BE2C (cell line): ENCODE results near the gene NEK11.

Source experiments
- DNase-seq: peaks from one replicate; pipeline ENCODE4 v3.0.0-alpha.2; 2020
- H3K27me3 ChIP-seq: fragments of 250-450 bp; sonication (Bioruptor Pico); 2 replicates; pipeline ENCODE4 v1.5.1; 2020; ENCODE audit warnings: mild to moderate bottlenecking
- H3K36me3 ChIP-seq: fragments of 250-450 bp; sonication (Bioruptor Pico); 2 replicates; pipeline ENCODE4 v1.5.1; 2020; ENCODE audit warnings: mild to moderate bottlenecking
- H3K4me1 ChIP-seq: fragments of 250-450 bp; sonication (Bioruptor Pico); 2 replicates; pipeline ENCODE4 v1.5.1; 2020
- H3K4me3 ChIP-seq: 2 replicates; pipeline ENCODE4 v1.5.1; 2011; ENCODE audit warnings: low read depth, low read length
- H3K9me3 ChIP-seq: fragments of 250-450 bp; sonication (Bioruptor Pico); 2 replicates; pipeline ENCODE4 v1.5.1; 2020
- TF ChIP-seq, protein P1 (sequence below): IDR thresholded peaks from 2 replicates; pipeline ENCODE4 v1.5.1; 2012; ENCODE audit warnings: mild to moderate bottlenecking, low read depth, low read length

The NEK11 gene

DNA sequence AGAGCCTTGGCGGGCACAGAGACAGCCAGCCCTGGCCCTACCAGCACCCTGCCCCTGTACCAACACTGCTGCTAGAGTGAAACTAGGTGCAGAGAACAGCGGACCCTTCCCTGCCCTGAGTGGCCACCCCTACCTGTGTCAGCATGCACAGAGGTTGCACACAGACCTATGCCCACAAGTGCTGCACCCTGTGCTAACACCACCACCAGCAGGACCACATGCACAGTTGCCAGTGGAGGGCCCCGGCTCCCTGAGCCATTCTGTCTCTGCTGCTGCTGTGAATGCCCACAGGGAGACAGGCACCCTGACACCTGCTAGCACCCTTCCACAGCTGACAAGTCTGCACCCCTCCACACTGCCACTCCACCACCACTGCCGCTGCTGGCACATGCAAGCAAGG lies 131.8 kb downstream of the NEK11 start:
- TF ChIP-seq, protein P1, sequence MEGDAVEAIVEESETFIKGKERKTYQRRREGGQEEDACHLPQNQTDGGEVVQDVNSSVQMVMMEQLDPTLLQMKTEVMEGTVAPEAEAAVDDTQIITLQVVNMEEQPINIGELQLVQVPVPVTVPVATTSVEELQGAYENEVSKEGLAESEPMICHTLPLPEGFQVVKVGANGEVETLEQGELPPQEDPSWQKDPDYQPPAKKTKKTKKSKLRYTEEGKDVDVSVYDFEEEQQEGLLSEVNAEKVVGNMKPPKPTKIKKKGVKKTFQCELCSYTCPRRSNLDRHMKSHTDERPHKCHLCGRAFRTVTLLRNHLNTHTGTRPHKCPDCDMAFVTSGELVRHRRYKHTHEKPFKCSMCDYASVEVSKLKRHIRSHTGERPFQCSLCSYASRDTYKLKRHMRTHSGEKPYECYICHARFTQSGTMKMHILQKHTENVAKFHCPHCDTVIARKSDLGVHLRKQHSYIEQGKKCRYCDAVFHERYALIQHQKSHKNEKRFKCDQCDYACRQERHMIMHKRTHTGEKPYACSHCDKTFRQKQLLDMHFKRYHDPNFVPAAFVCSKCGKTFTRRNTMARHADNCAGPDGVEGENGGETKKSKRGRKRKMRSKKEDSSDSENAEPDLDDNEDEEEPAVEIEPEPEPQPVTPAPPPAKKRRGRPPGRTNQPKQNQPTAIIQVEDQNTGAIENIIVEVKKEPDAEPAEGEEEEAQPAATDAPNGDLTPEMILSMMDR, result no peak
- Histone ChIP-seq H3K4me1 (no peaks in the 10 kb centered on the region; the same call in 1 of the 2 replicates), H3K27me3 (no peaks in the 10 kb centered on the region), H3K4me3 (no peak overlapping the region), H3K9me3 (no peaks in the 10 kb centered on the region), H3K36me3 (no peaks in the 10 kb centered on the region)
- no peak for DNase-seq

DNA sequence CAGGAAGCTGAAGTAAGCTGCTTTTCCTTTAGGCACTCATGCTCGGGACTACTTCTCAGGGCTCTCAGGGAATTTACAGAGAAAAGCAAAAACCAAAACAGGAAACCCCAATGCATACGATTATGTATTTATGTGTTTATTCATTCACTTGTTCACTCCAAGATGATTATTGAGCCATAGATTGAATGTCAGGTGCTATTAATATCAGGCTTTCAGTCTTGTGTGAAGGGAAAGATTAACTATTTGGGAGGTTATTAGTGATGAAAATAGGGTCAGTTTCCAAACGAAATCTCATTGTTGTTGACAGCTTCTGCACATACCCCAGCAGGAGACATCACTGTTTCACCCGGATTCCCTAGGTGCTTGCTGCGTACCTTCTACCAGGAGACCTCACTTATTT lies 135.8 kb downstream of the NEK11 start:
- Histone ChIP-seq H3K4me3 (no peak overlapping the region), H3K36me3 (no peaks in the 10 kb centered on the region), H3K9me3 (no peaks in the 10 kb centered on the region), H3K27me3 (no peaks in the 10 kb centered on the region), H3K4me1 (no peaks in the 10 kb centered on the region; the same call in 1 of the 2 replicates)
- DNase-seq, result no peak
- TF ChIP-seq, protein P1, result no peak

- Histone ChIP-seq H3K27me3 (no peaks in the 10 kb centered on the region), H3K36me3 (no peaks in the 10 kb centered on the region), H3K9me3 (no peaks in the 10 kb centered on the region), H3K4me3 (no peak overlapping the region), H3K4me1 (peaks cover 6% of the 10 kb centered on the region)
- peak; percentile 7 for DNase-seq
- TF ChIP-seq, protein P1, result no peak
Measured at GRCh38 chr3:131167867-131168266, 141.2 kb downstream of the NEK11 start.

GRCh38 chr3:131169331-131169730 lies 142.7 kb downstream of the NEK11 start:
- Histone ChIP-seq H3K4me1 (peaks cover 6% of the 10 kb centered on the region), H3K36me3 (no peaks in the 10 kb centered on the region), H3K27me3 (no peaks in the 10 kb centered on the region), H3K4me3 (no peak overlapping the region), H3K9me3 (no peaks in the 10 kb centered on the region)
- no peak for DNase-seq
- TF ChIP-seq, protein P1, result no peak

- Histone ChIP-seq H3K36me3 (no peaks in the 10 kb centered on the region), H3K9me3 (no peaks in the 10 kb centered on the region)
- TF ChIP-seq, protein P1, result no peak
Measured at GRCh38 chr3:131172502-131173200, 146.0 kb downstream of the NEK11 start.

GRCh38 chr3:131174752-131175151 lies 148.1 kb downstream of the NEK11 start:
- peaks cover 9% of the 10 kb centered on the region; the same call in 1 of the 2 replicates for H3K4me1 ChIP-seq
- DNase-seq, result no peak
- H3K36me3 ChIP-seq, result no peaks in the 10 kb centered on the region
- no peak overlapping the region for H3K4me3 ChIP-seq
- no peaks in the 10 kb centered on the region for H3K9me3 ChIP-seq
- H3K27me3 ChIP-seq, result no peaks in the 10 kb centered on the region
- TF ChIP-seq, protein P1, result no peak

More at GRCh38 chr3:131172502-131173200, 146.0 kb downstream of the NEK11 start:
- Histone ChIP-seq H3K27me3 (no peaks in the 10 kb centered on the region), H3K4me1 (peaks cover 15% of the 10 kb centered on the region), H3K4me3 (no peak overlapping the region)
- no peak for DNase-seq
